ENCODE data around the gene SIL1. TPM values are rescaled to one million over a fixed set of nuclear protein-coding genes. Genes with fewer than 3 reads are reported as not detected.
"Not testable (repeated sequence)": the region's sequence is repeated elsewhere in the genome, so short reads cannot be mapped to it uniquely, and the experiment has no call there.

The SIL1 gene
- total RNA-seq, 2 donors from 2014 or later, result 32.5 to 37.3 TPM

DNA sequence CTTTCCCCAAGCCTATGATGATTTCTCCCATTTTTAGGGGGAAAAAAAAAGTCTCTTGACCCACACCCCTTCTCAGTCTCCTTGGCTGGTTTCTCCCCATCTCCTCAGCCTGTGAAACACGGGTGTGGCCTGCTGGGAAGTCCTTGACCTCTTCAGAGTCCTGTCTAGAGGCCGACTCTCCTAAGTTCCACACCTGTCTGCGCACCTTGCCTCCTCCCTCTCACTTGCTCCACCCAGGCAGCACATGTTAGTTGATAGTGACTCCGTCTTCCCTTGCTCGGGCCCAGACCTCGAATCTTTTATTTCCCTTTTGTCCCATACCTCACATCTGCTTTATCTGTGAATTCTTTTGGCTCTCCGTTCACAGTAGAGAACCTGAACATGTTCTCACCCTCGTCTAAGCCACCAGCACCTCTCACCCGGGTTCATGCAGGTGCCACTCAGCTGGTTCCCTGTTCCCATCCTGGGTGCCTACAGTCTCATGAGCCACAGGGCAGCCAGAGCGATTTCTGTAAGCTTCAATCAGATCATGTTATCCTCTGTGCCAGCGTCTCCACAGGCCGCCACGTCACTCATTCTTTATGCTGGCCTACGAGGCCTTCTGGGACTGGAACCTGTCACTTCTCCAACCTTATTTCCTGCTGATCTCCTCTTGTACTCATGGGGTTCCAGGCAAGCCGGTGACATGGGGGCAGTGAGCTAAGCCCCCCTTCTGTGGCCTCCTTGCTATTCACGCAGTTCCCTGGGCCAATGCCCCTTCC lies 271.3 kb downstream of the SIL1 start:
- Mint-ChIP-seq H3K4me3 (no peak overlapping the region), H3K27ac (no peak overlapping the region), H3K4me1 (ENCODE audit: low read depth) (no peaks in the 10 kb centered on the region), H3K27me3 (ENCODE audit: low read depth) (no peaks in the 10 kb centered on the region), H3K9me3 (no peaks in the 10 kb centered on the region), H3K36me3 (ENCODE audit: insufficient read depth in 2 of 2) (peaks cover 0 to 1% of the 10 kb centered on the region in 2 donors)
- no peak for ATAC-seq (replicated peaks in 1 of 2)
- no peak for DNase-seq

DNA sequence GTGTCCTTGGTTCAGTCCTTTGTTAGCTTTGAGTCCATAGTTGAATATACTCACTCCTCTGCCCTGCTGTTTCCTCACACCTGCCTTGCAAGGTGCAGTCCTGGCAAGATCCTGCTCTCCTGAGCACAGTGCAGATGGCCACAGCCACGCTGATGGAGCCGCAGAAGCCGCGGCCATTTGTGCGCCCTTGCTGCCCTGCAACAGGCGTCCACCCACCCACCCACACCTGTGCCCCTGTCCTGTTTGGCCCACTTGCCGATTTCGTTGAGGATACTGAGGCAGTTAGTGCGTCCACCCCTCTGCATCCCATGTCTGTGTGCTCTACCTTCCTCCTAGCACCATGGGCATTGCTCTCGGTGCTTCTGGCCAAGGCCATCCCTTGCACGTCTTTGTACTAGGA lies 271.9 kb downstream of the SIL1 start:
- H3K4me1 Mint-ChIP-seq (ENCODE audit: low read depth), result no peaks in the 10 kb centered on the region
- ATAC-seq (replicated peaks in 1 of 2) (no peak), DNase-seq (no peak)
- no peak overlapping the region for H3K27ac Mint-ChIP-seq
- no peaks in the 10 kb centered on the region for H3K27me3 Mint-ChIP-seq (ENCODE audit: low read depth)
- no peaks in the 10 kb centered on the region for H3K36me3 Mint-ChIP-seq (ENCODE audit: insufficient read depth in 2 of 2)
- no peaks in the 10 kb centered on the region for H3K9me3 Mint-ChIP-seq
- H3K4me3 Mint-ChIP-seq, result no peak overlapping the region

DNA sequence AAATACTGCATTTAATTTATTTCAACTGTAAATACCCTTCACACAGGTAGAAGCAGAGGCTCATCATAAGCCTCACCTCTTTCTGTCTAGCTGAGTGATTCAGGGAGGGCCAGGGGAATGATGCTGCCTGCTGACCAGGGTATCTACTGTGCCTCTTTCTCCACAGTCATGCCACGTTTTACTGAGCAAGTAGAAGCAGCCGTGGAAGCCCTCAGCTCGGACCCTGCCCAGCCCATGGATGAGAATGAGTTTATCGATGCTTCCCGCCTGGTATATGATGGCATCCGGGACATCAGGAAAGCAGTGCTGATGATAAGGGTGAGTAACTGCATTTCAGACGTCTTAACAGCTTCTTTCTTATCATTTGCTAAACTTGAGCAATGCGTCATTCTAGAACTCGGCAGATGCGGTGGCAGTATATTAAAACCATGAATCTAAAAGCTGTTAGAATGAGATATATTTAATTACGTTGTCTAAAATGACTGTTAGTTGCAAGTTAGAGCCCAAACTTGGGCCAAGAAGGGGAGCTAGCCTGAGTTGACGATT lies 273.0 kb downstream of the SIL1 start:
- Mint-ChIP-seq H3K36me3 (ENCODE audit: insufficient read depth in 2 of 2) (no peaks in the 10 kb centered on the region), H3K4me3 (no peak overlapping the region)

DNA sequence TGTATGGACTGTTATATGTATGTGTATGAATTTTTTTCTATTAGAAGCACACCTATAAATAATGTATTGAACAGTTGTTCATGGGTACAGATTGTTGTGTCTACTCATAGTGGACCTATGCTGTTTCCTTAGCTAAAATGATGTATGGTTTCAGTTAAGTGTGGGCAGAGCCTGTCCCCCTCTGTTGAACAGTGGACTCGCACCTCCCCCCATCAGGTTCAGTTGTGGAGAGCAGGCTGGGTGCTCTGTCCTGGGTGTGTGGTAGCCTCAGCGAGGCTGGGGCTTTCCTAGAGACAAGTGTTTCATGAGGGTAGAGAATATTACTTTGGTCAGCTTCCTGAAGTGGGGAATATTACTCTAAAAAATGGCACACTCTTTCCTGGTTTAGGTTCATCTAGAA lies 275.7 kb downstream of the SIL1 start:
- no peaks in the 10 kb centered on the region for H3K9me3 Mint-ChIP-seq
- no peak overlapping the region for H3K4me3 Mint-ChIP-seq
- H3K27ac Mint-ChIP-seq, result no peak overlapping the region
- DNase-seq, result no peak
- no peak for ATAC-seq (replicated peaks in 1 of 2)
- no peaks in the 10 kb centered on the region for H3K4me1 Mint-ChIP-seq (ENCODE audit: low read depth)
- H3K36me3 Mint-ChIP-seq (ENCODE audit: insufficient read depth in 2 of 2), result no peaks in the 10 kb centered on the region
- no peaks in the 10 kb centered on the region for H3K27me3 Mint-ChIP-seq (ENCODE audit: low read depth)

More for the DNA sequence above, 273.0 kb downstream of the SIL1 start:
- Mint-ChIP-seq H3K27ac (no peak overlapping the region), H3K27me3 (ENCODE audit: low read depth) (no peaks in the 10 kb centered on the region), H3K4me1 (ENCODE audit: low read depth) (no peaks in the 10 kb centered on the region), H3K9me3 (no peaks in the 10 kb centered on the region)
- DNase-seq, result no peak
- ATAC-seq (replicated peaks in 1 of 2), result no peak

DNA sequence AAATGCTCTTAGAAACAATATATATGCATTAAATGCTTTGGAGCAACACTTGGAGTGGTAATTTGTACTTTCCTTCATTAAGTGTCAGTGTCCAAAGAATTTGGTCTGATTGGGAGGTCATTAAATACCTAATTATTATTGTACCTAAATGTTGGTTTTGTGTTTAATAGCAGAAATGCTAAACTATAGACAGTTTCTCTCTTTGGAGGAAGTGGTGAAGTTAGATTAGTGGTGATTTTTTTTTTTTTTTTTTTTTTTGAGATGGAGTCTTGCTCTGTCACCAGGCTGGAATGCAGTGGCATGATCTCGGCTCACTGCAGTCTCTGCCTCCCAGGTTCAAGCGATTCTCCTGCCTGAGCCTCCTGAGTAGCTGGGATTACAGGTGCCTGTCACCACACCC lies 276.8 kb downstream of the SIL1 start:
- not testable (repeated sequence) for DNase-seq; H3K4me1 Mint-ChIP-seq (ENCODE audit: low read depth); H3K9me3 Mint-ChIP-seq; H3K36me3 Mint-ChIP-seq (ENCODE audit: insufficient read depth in 2 of 2); H3K27ac Mint-ChIP-seq; ATAC-seq (replicated peaks in 1 of 2); H3K4me3 Mint-ChIP-seq; H3K27me3 Mint-ChIP-seq (ENCODE audit: low read depth)

DNA sequence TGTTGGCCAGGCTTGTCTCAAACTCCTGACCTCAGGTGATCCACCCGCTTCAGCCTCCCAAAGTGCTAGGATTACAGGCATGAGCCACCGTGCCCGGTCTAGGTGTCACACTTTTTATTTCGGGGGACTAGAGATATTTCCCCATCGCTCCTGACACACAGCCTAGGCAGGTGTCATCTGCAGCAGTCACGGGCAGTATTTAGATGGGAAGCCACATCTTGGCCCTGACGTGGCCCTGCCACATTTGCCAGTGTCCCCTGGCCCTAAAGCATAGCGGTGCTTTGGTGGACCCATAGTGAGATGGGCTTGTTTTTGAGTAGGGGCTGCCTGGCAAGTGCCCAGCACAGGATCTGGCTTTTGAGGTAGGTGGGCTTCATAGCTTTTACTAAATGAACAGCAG lies 278.0 kb downstream of the SIL1 start:
- ATAC-seq (replicated peaks in 1 of 2) (no peak), DNase-seq (no peak)
- H3K9me3 Mint-ChIP-seq, result no peaks in the 10 kb centered on the region
- no peaks in the 10 kb centered on the region for H3K36me3 Mint-ChIP-seq (ENCODE audit: insufficient read depth in 2 of 2)
- no peak overlapping the region for H3K4me3 Mint-ChIP-seq
- H3K27ac Mint-ChIP-seq, result no peak overlapping the region
- no peaks in the 10 kb centered on the region for H3K4me1 Mint-ChIP-seq (ENCODE audit: low read depth)
- no peaks in the 10 kb centered on the region for H3K27me3 Mint-ChIP-seq (ENCODE audit: low read depth)

DNA sequence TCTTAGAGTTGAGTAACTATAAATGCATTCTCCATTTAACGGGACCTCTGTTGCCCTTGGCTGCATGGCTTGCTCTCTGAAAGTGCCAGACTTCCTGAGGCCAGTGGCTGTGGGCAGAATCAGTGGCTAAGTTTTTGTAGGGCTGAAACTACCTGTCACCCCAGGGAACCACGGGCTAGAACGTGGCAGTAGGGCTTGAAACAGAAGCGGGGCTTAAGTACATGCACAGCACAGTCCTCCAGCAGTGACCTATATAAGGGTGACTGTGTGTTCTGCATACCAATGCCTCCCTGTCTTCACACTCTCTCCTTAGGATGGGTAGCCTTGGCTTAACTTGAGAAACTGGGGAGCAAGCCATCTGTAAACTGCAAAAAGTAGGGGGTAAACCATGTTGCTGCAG lies 279.5 kb downstream of the SIL1 start:
- no peak for DNase-seq
- Mint-ChIP-seq H3K36me3 (ENCODE audit: insufficient read depth in 2 of 2) (no peaks in the 10 kb centered on the region), H3K27ac (no peak overlapping the region), H3K9me3 (no peaks in the 10 kb centered on the region), H3K27me3 (ENCODE audit: low read depth) (no peaks in the 10 kb centered on the region), H3K4me3 (no peak overlapping the region), H3K4me1 (ENCODE audit: low read depth) (no peaks in the 10 kb centered on the region)
- no peak for ATAC-seq (replicated peaks in 1 of 2)

DNA sequence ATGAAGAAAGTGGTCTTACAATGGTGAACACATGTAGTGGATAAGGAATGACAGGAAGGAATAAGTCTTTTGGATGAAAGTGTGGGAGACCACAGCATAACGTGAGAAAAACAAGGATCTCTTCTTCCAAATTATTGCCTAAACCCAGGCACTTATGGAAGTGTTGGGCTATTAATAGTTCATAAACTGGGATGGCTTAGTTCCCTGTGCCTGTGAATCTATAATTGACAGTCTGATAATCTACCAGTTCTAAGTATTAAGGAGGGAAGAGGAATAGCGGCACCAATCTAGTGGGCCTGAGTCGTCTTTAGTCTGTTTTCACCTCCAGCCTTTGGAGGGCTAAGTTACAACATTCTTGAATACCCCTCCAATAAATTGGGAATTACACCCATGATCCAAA lies 283.8 kb downstream of the SIL1 start:
- Mint-ChIP-seq H3K9me3 (no peaks in the 10 kb centered on the region), H3K27ac (no peak overlapping the region), H3K4me1 (ENCODE audit: low read depth) (peaks cover 11% of the 10 kb centered on the region), H3K36me3 (ENCODE audit: insufficient read depth in 2 of 2) (no peaks in the 10 kb centered on the region), H3K4me3 (no peak overlapping the region), H3K27me3 (ENCODE audit: low read depth) (no peaks in the 10 kb centered on the region)
- DNase-seq, result no peak
- ATAC-seq (replicated peaks in 1 of 2), result no peak

DNA sequence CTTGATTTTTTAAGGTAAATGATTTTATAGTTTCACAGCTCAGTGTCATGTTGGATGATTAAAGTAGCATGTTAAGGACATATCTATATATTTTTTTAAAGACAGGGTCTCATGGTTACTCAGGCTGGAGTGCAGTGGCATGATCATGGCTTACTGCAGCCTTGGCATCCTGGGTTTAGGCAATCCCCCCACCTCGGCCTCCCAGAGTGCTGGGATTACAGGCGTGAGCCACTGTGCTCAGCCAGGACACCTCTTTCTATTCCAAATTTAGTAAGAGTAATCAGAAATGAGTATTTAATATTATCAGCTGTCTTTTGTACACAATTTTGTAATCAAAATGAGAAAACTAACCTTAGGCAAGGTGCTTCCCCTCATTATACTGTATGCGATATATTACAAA lies 284.4 kb downstream of the SIL1 start:
- no peaks in the 10 kb centered on the region for H3K9me3 Mint-ChIP-seq
- DNase-seq (no peak), ATAC-seq (replicated peaks in 1 of 2) (no peak)
- H3K27me3 Mint-ChIP-seq (ENCODE audit: low read depth), result no peaks in the 10 kb centered on the region
- H3K27ac Mint-ChIP-seq, result no peak overlapping the region
- H3K4me1 Mint-ChIP-seq (ENCODE audit: low read depth), result peaks cover 11% of the 10 kb centered on the region
- H3K36me3 Mint-ChIP-seq (ENCODE audit: insufficient read depth in 2 of 2), result no peaks in the 10 kb centered on the region
- no peak overlapping the region for H3K4me3 Mint-ChIP-seq

DNA sequence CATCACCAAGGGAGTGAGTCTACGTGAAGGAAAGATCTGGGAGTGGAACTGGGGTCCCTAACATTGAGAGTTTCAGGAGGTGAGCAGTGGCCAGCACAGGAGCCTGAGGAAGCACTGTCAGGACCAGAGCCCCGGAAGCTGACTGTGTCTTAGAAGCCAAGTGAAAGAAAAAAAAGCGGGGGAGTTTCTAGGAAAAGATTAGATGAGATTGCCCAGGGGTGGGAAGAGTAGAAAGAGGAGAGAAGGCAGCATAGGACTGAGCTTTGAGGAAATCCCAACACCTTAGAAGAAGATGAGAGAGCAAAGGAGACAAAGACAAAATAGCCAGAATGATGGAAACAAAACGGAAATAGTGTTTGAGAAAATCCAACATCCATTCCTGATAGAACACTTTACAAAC lies 286.1 kb downstream of the SIL1 start:
- Mint-ChIP-seq H3K27me3 (ENCODE audit: low read depth) (no peaks in the 10 kb centered on the region), H3K4me3 (no peak overlapping the region), H3K27ac (no peak overlapping the region), H3K36me3 (ENCODE audit: insufficient read depth in 2 of 2) (no peaks in the 10 kb centered on the region), H3K4me1 (ENCODE audit: low read depth) (peaks cover 11% of the 10 kb centered on the region), H3K9me3 (no peaks in the 10 kb centered on the region)
- DNase-seq, result no peak
- ATAC-seq (replicated peaks in 1 of 2), result no peak

DNA sequence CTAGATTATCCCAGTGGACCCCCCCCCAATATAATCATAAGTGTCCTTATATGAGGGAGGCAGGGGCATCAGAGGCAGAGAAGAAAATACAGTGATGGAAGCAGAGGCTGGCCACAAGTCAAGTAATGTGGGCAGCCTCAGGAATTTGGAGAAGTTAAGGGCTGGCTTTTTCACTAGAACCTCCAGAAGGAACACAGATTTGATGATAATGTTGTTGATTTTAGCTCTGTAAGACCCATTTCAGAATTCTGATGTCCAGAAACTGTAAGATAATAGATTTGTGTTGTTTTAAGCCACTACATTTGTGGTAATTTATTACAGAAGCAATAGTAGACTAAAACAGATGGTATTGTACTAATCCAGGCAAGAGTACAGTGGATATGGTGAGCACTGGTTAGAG lies 286.7 kb downstream of the SIL1 start:
- no peaks in the 10 kb centered on the region for H3K9me3 Mint-ChIP-seq
- no peak overlapping the region for H3K27ac Mint-ChIP-seq
- no peaks in the 10 kb centered on the region for H3K36me3 Mint-ChIP-seq (ENCODE audit: insufficient read depth in 2 of 2)
- H3K4me3 Mint-ChIP-seq, result no peak overlapping the region
- H3K4me1 Mint-ChIP-seq (ENCODE audit: low read depth), result peaks cover 11% of the 10 kb centered on the region
- ATAC-seq (replicated peaks in 1 of 2), result no peak
- DNase-seq, result no peak
- H3K27me3 Mint-ChIP-seq (ENCODE audit: low read depth), result no peaks in the 10 kb centered on the region

DNA sequence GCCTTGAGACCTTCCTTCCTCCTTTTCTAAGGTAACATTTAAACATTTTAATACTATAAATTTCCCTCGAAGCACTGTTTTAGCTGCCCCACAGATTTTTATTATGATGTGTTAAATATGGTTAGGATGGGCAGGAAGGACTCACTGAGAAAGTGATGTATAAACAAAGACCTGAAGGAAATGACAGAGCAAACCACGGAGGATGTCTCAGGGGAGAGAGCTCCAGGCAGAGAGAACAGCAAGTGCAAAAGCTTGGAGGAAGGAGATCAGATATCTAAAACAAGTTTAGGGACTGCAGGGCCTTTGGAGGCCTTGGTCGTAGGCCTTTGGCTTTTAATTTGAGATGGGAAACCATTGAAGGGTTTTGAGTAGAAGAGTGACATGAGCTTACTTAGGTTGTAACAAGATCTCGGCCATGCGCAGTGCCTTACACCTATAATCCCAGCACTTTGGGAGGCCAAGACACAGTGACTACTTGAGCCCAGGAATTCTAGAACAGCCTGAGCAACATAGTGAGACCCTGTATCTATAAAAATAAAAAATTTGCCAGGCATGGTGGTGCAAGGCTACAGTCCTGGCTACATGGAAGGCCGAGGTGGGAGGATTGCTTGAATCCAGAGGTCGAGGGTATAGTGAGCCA lies 287.5 kb downstream of the SIL1 start:
- Mint-ChIP-seq H3K36me3 (ENCODE audit: insufficient read depth in 2 of 2) (no peaks in the 10 kb centered on the region), H3K27me3 (ENCODE audit: low read depth) (no peaks in the 10 kb centered on the region), H3K4me3 (no peak overlapping the region), H3K4me1 (ENCODE audit: low read depth) (peaks cover 11% of the 10 kb centered on the region), H3K9me3 (no peaks in the 10 kb centered on the region), H3K27ac (peak overlapping the region; percentile 18)
- DNase-seq (no peak), ATAC-seq (replicated peaks in 1 of 2) (no peak)

DNA sequence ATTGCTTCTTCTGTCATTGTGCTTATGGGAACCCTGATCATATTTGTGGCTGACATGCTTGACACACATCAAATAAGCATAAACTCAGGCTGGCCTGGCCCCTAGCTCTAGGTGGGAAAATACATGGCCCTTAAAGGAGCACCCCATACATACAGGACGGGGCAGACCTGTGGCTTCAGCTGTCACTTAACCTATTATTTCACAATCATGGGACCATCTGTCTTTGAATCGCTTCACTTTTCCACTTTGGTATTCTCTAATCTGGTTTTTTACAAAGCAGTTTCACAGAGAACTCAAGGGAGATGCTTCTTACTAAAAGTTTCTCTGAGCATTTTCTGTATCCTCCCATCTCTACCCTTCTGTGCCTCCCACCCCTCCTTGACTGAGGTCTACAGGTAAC lies 288.4 kb downstream of the SIL1 start:
- ATAC-seq (replicated peaks in 1 of 2) (no peak), DNase-seq (no peak)
- Mint-ChIP-seq H3K4me1 (ENCODE audit: low read depth) (peaks cover 11% of the 10 kb centered on the region), H3K4me3 (no peak overlapping the region), H3K27ac (no peak overlapping the region), H3K27me3 (ENCODE audit: low read depth) (no peaks in the 10 kb centered on the region), H3K9me3 (no peaks in the 10 kb centered on the region), H3K36me3 (ENCODE audit: insufficient read depth in 2 of 2) (no peaks in the 10 kb centered on the region)

DNA sequence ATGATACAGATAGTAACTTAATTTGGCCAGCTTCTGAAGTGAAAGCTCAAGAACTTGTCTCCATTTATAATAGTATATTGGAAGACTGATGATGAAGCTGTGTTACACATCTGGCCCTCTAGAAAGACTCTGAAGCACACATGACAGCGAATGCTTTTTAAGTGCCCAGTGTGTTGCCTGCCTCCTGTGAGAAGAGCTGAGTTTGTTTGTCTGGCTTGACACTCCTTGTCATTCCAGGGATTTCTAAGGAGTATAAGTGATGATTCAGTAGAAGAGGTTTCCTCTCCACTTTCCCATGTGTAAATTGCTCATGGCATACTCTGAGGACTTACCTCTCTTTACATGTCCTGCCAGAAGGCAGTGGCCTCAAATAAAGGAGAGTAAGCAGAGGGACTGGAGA lies 292.6 kb downstream of the SIL1 start:
- Mint-ChIP-seq H3K36me3 (ENCODE audit: insufficient read depth in 2 of 2) (peaks cover 2 to 3% of the 10 kb centered on the region in 2 donors), H3K4me1 (ENCODE audit: low read depth) (peaks cover 22% of the 10 kb centered on the region), H3K27me3 (ENCODE audit: low read depth) (peaks cover 22% of the 10 kb centered on the region), H3K9me3 (no peaks in the 10 kb centered on the region), H3K4me3 (no peak overlapping the region), H3K27ac (no peak overlapping the region)
- DNase-seq (no peak), ATAC-seq (replicated peaks in 1 of 2) (no peak)
